Subcutaneous abdominal adipose tissue (tissue), 5 donors: ENCODE results near the gene SLC22A14.

Experiments
- H3K27ac ChIP-seq: one replicate; pipeline ENCODE4 v1.7.0; 2013; ENCODE audit warnings: low read depth, mild to moderate bottlenecking, inconsistent platforms, low read length, moderate library complexity
- H3K27me3 ChIP-seq, 5 donors: one replicate each; pipeline ENCODE4 v1.7.0; 2013; ENCODE audit warnings: low read length in 5 of 5, inconsistent platforms in 1 of 5; ENCODE audit not compliant: control insufficient read depth in 5 of 5, insufficient read depth in 4 of 5
- H3K36me3 ChIP-seq, 5 donors: one replicate each; pipeline ENCODE4 v1.7.0; 2013; ENCODE audit warnings: low read length in 5 of 5; ENCODE audit not compliant: control insufficient read depth in 5 of 5, insufficient read depth in 5 of 5
- H3K4me1 ChIP-seq, 5 donors: one replicate each; pipeline ENCODE4 v1.7.0; 2013; ENCODE audit warnings: low read length in 5 of 5, mild to moderate bottlenecking in 3 of 5, moderate library complexity in 1 of 5; ENCODE audit not compliant: control insufficient read depth in 5 of 5, insufficient read depth in 5 of 5
- H3K4me3 ChIP-seq, 5 donors: one replicate each; pipeline ENCODE4 v1.7.0; 2013; ENCODE audit warnings: low read length in 5 of 5, low read depth in 1 of 5
- H3K9ac ChIP-seq, 5 donors: one replicate each; pipeline ENCODE4 v1.7.0; 2013; ENCODE audit warnings: low read length in 5 of 5, mild to moderate bottlenecking in 4 of 5, moderate library complexity in 3 of 5
- H3K9me3 ChIP-seq, 5 donors: one replicate each; pipeline ENCODE4 v1.7.0; 2013; ENCODE audit warnings: low read length in 5 of 5; ENCODE audit not compliant: control insufficient read depth in 5 of 5
- donor health status: healthy.
- donor health status: healthy.
- donor health status: healthy.
- donor health status: healthy.
- donor health status: healthy.

Gene SLC22A14

GRCh38 chr3:38335263-38335662 is 53.2 kb downstream of the SLC22A14 start:
- Histone ChIP-seq H3K27ac (no peak overlapping the region), H3K4me1 (no peaks in the 10 kb centered on the region), H3K9ac (no peak overlapping the region), H3K36me3 (no peaks in the 10 kb centered on the region), H3K9me3 (no peaks in the 10 kb centered on the region), H3K4me3 (no peak overlapping the region), H3K27me3 (no peaks in the 10 kb centered on the region)

- no peaks in the 10 kb centered on the region for H3K36me3 ChIP-seq
- H3K27ac ChIP-seq, result no peak overlapping the region
- no peaks in the 10 kb centered on the region for H3K27me3 ChIP-seq
- peaks cover 0 to 3% (median 0%) of the 10 kb centered on the region in 5 donors for H3K9me3 ChIP-seq
- no peak overlapping the region for H3K4me3 ChIP-seq
- H3K4me1 ChIP-seq, result no peaks in the 10 kb centered on the region
- no peak overlapping the region for H3K9ac ChIP-seq
Measured at GRCh38 chr3:38337703-38338102, 55.6 kb downstream of the SLC22A14 start.

GRCh38 chr3:38343797-38344594 is 61.9 kb downstream of the SLC22A14 start:
- no peak overlapping the region for H3K9ac ChIP-seq
- H3K36me3 ChIP-seq, result no peaks in the 10 kb centered on the region
- H3K9me3 ChIP-seq, result peaks cover 0 to 5% (median 0%) of the 10 kb centered on the region in 5 donors

GRCh38 chr3:38345879-38346586 is 63.9 kb downstream of the SLC22A14 start:
- peaks cover 3 to 21% (median 15%) of the 10 kb centered on the region in 5 donors for H3K4me1 ChIP-seq
- peak overlapping the region; percentile 22 to 91 (median 80) for H3K4me3 ChIP-seq
- peak overlapping the region in 3 of 5 donors; percentile 64 to 73 (median 71) for H3K9ac ChIP-seq
- no peaks in the 10 kb centered on the region for H3K27me3 ChIP-seq
- peaks cover 0 to 3% (median 0%) of the 10 kb centered on the region in 5 donors for H3K36me3 ChIP-seq
- H3K27ac ChIP-seq, result no peak overlapping the region
- peaks cover 0 to 5% (median 0%) of the 10 kb centered on the region in 5 donors for H3K9me3 ChIP-seq

More at GRCh38 chr3:38343797-38344594, 61.9 kb downstream of the SLC22A14 start:
- no peaks in the 10 kb centered on the region for H3K27me3 ChIP-seq
- H3K4me1 ChIP-seq, result peaks cover 3 to 21% (median 15%) of the 10 kb centered on the region in 5 donors
- no peak overlapping the region for H3K4me3 ChIP-seq
- no peak overlapping the region for H3K27ac ChIP-seq

- Histone ChIP-seq H3K4me1 (peaks cover 3 to 21% (median 15%) of the 10 kb centered on the region in 5 donors), H3K36me3 (peaks cover 0 to 3% (median 0%) of the 10 kb centered on the region in 5 donors), H3K4me3 (peak within 1 kb of the TSS; percentile 61 to 91 (median 80)), H3K9ac (peak within 1 kb of the TSS in 4 of 5 donors; percentile 71 to 78 (median 74)), H3K27ac (no peak within 1 kb of the TSS), H3K9me3 (peaks cover 0 to 5% (median 0%) of the 10 kb centered on the region in 5 donors), H3K27me3 (no peaks in the 10 kb centered on the region)
Measured at GRCh38 chr3:38346587-38347410, 64.7 kb downstream of the SLC22A14 start, which contains the start of gene XYLB. Gene XYLB, plus strand, starts transcription at chr3:38346785. Its CDS starts 84 bp downstream, at chr3:38346869.

- peak overlapping the region in 3 of 5 donors; percentile 71 to 76 (median 73) for H3K9ac ChIP-seq
Measured at GRCh38 chr3:38347421-38348200, 65.5 kb downstream of the SLC22A14 start.

GRCh38 chr3:38348903-38349302 is 66.8 kb downstream of the SLC22A14 start:
- Histone ChIP-seq H3K9me3 (peaks cover 0 to 2% (median 0%) of the 10 kb centered on the region in 5 donors), H3K36me3 (peaks cover 0 to 5% (median 3%) of the 10 kb centered on the region in 5 donors), H3K4me3 (no peak overlapping the region), H3K27ac (no peak overlapping the region), H3K9ac (no peak overlapping the region), H3K4me1 (peaks cover 3 to 21% (median 15%) of the 10 kb centered on the region in 5 donors), H3K27me3 (no peaks in the 10 kb centered on the region)

More at GRCh38 chr3:38347421-38348200, 65.5 kb downstream of the SLC22A14 start:
- Histone ChIP-seq H3K27me3 (no peaks in the 10 kb centered on the region), H3K36me3 (peaks cover 0 to 5% (median 3%) of the 10 kb centered on the region in 5 donors), H3K9me3 (peaks cover 0 to 5% (median 0%) of the 10 kb centered on the region in 5 donors), H3K4me3 (peak overlapping the region; percentile 61 to 91 (median 80)), H3K4me1 (peaks cover 3 to 21% (median 15%) of the 10 kb centered on the region in 5 donors), H3K27ac (no peak overlapping the region)

- H3K4me3 ChIP-seq, result no peak overlapping the region
- H3K4me1 ChIP-seq, result peaks cover 3 to 21% (median 15%) of the 10 kb centered on the region in 5 donors
- no peaks in the 10 kb centered on the region for H3K27me3 ChIP-seq
- no peak overlapping the region for H3K27ac ChIP-seq
- H3K9me3 ChIP-seq, result no peaks in the 10 kb centered on the region
- no peak overlapping the region for H3K9ac ChIP-seq
- peaks cover 0 to 5% (median 3%) of the 10 kb centered on the region in 5 donors for H3K36me3 ChIP-seq
Measured at GRCh38 chr3:38349684-38350359, 67.7 kb downstream of the SLC22A14 start.
